ENCODE measurements around the gene MRPL43. TPM values are rescaled to one million over a fixed set of nuclear protein-coding genes. Genes with fewer than 3 reads are reported as not detected.

MRPL43 gene
- total and polyA plus RNA-seq, 10 donors: 38.3 to 92.4 (median 51.0) TPM

DNA sequence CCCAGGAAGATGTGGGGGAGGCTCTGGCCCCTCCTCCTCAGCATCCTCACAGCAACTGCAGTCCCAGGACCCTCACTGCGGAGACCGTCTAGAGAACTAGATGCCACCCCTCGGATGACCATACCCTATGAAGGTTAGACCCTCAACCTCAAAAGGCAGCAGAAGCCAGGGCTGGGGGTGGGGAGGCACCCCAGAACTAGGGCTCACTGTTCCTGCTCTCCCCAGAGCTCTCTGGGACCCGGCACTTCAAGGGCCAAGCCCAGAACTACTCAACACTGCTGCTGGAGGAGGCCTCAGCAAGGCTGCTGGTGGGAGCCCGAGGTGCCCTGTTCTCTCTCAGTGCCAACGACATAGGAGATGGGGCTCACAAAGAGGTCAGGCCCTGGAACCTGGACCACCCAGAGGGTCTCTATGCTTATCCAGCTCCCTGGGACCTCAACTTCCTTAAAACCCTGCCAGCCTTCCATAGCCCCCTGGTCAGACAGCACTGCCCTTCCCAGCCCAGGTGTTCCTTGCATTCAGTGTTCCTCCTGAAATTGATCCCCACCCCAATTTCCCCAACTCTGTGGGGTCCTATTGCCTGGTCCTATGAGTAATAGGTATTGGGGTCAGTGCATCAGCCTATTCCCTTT lies 14.3 kb downstream of the MRPL43 start:
- peaks cover 6 to 23% (median 16%) of the 10 kb centered on the region in 6 donors for H3K4me1 ChIP-seq
- DNase-seq: peak; percentile 44
- H3K27me3 ChIP-seq (replicated peaks in 1 of 7): peaks cover 0 to 16% (median 0%) of the 10 kb centered on the region in 7 donors
- no peaks in the 10 kb centered on the region for H3K9me3 ChIP-seq
- H3K4me3 ChIP-seq: no peak overlapping the region
- WGBS, 5 donors: 79 to 94% (median 92%) methylated on average over 3 to 6 of the region's 6 CpGs
- no peak overlapping the region for H3K27ac ChIP-seq
- intact Hi-C loops (cut with DNase I; ENCODE audit: low total_unique reads): no loop called here
- TF ChIP-seq, protein P1, sequence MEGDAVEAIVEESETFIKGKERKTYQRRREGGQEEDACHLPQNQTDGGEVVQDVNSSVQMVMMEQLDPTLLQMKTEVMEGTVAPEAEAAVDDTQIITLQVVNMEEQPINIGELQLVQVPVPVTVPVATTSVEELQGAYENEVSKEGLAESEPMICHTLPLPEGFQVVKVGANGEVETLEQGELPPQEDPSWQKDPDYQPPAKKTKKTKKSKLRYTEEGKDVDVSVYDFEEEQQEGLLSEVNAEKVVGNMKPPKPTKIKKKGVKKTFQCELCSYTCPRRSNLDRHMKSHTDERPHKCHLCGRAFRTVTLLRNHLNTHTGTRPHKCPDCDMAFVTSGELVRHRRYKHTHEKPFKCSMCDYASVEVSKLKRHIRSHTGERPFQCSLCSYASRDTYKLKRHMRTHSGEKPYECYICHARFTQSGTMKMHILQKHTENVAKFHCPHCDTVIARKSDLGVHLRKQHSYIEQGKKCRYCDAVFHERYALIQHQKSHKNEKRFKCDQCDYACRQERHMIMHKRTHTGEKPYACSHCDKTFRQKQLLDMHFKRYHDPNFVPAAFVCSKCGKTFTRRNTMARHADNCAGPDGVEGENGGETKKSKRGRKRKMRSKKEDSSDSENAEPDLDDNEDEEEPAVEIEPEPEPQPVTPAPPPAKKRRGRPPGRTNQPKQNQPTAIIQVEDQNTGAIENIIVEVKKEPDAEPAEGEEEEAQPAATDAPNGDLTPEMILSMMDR (IDR thresholded peaks at IDR 0.05 in 8 of 11, conservative IDR thresholded peaks at IDR 0.05 in 3 of 11): no peak
- TF ChIP-seq POLR2A (IDR thresholded peaks at IDR 0.05): no peak
- no peak for TF ChIP-seq POLR2AphosphoS5 (IDR thresholded peaks at IDR 0.05)
- H3K36me3 ChIP-seq: peaks cover 0 to 7% (median 0%) of the 10 kb centered on the region in 6 donors

DNA sequence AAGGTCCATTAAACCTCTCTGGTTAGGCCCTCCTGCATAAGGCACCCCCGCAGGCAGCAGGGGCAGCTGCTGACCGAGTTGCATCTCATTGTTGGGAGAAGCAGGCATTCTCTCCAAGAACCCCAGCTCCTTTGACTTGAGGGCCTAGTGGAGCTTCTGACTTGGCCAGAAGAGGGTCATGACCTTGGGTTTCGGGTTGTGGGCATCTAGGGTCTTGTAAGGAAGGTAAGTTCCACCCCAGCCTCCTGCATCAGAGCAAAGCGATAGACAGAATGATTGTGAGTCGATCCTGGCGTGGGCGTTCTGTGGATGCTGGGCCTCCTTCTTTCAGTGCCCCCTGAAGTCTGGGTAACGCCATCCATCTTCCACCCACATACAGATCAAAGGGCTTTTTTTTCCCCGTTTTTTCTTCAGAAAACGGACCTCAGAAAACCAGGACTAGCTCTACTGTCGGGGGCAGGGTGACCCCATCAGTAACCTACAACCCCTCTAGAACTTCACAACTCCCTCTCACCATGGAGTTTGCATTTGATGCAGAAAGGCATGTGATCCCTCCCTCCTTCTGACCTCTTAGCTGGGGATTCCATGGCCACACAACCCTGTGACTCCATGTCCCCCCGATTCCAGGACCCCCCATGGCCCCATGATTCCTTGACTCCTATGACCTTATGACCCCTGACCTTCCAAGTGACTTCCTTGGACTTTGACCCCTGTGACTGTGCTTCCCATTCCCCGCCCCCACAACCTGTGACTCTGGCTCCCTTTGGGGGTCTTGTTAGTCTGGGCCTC lies 15.0 kb downstream of the MRPL43 start:
- no peak overlapping the region for H3K27ac ChIP-seq
- WGBS, 5 donors: 76 to 85% (median 82%) methylated on average over 13 of the region's 13 CpGs
- H3K4me3 ChIP-seq: no peak overlapping the region
- H3K36me3 ChIP-seq: no peaks in the 10 kb centered on the region
- peak; percentile 50 for DNase-seq
- intact Hi-C loops (cut with DNase I; ENCODE audit: low total_unique reads): no loop called here
- peaks cover 6 to 23% (median 16%) of the 10 kb centered on the region in 6 donors for H3K4me1 ChIP-seq
- TF ChIP-seq POLR2A (IDR thresholded peaks at IDR 0.05): no peak
- TF ChIP-seq POLR2AphosphoS5 (IDR thresholded peaks at IDR 0.05): no peak
- TF ChIP-seq, protein P1 (IDR thresholded peaks at IDR 0.05 in 8 of 11, conservative IDR thresholded peaks at IDR 0.05 in 3 of 11): no peak
- no peaks in the 10 kb centered on the region for H3K9me3 ChIP-seq
- peaks cover 0 to 16% (median 0%) of the 10 kb centered on the region in 7 donors for H3K27me3 ChIP-seq (replicated peaks in 1 of 7)

DNA sequence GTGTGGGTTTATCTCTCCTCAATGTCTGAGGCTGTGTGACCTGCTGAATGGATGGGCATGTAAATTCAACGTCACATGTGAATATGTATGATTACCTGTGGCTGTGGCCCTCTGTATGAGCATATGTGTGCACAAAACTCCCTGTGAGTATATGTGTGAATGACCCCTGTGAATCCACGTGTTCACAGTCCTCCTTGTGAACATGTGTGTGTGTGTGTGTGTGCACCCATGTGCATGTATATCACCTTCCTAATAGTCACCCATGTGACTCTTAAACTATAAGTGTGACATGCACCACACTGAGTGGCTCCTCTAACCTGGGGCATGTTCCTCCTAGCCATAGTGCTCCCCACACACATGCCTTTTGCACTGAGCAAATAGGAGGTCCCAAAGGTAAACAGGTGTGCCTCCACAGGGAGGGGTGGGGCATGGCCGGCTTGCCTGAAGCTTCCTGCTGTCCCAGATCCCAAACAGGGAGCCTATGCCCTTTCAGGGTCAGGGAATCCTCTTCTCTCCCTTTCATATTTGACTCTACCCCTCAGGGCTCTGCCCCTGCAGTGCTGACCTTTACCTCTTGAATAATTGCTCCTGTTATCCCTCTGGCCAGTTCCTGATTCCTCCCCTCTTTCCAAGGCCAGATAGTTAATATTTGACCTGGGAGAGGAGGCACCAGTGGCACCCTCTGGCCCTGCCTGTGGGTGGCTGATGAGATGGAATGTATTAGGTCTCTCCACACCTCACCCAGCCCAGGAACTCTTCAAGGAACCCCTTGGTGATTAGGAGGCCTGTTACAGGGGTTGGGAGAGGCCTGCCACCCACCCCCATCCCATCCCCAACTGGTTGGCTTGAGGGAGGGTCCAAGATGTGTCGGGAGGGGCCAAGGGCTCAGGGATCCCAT lies 16.1 kb downstream of the MRPL43 start:
- H3K27me3 ChIP-seq (replicated peaks in 1 of 7): peaks cover 0 to 16% (median 0%) of the 10 kb centered on the region in 7 donors
- peaks cover 0 to 10% (median under 1%) of the 10 kb centered on the region in 6 donors for H3K36me3 ChIP-seq
- H3K27ac ChIP-seq: no peak overlapping the region
- 79 to 86% (median 85%) methylated on average over 4 of the region's 4 CpGs for WGBS, 5 donors
- no peaks in the 10 kb centered on the region for H3K9me3 ChIP-seq
- H3K4me3 ChIP-seq: no peak overlapping the region
- peak; percentile 29 for DNase-seq
- TF ChIP-seq, protein P1 (IDR thresholded peaks at IDR 0.05 in 8 of 11, conservative IDR thresholded peaks at IDR 0.05 in 3 of 11): no peak
- H3K4me1 ChIP-seq: peaks cover 6 to 23% (median 16%) of the 10 kb centered on the region in 6 donors
- intact Hi-C loops (cut with DNase I; ENCODE audit: low total_unique reads): no loop called here
